Thyroid gland (tissue), 4 donors: ENCODE data around the gene SLC25A28. TPM values are rescaled to one million over a fixed set of nuclear protein-coding genes. Genes with fewer than 3 reads are reported as not detected.

Source experiments
- DNase-seq, 2 donors: peaks; one replicate each; pipeline ENCODE4 v3.0.0-alpha.2; 2019
- H3K27ac ChIP-seq, 3 donors: fragments of 200-600 bp; sonication (generic); 1 replicate in 2 of 3; 2 replicates in 1 of 3; pipeline ENCODE4 v1.5.1; 2016 to 2019; ENCODE audit warnings: mild to moderate bottlenecking in 1 of 3, moderate library complexity in 1 of 3
- H3K27me3 ChIP-seq: fragments of 200-600 bp; sonication (generic); one replicate; pipeline ENCODE4 v1.5.1; 2019
- H3K36me3 ChIP-seq, 2 donors: fragments of 200-600 bp; sonication (generic); one replicate each; pipeline ENCODE4 v1.5.1; 2016 to 2019
- H3K4me1 ChIP-seq, 2 donors: fragments of 200-600 bp; sonication (generic); one replicate each; pipeline ENCODE4 v1.5.1; 2017 to 2019
- H3K4me3 ChIP-seq, 3 donors: fragments of 200-600 bp; sonication (generic); replicated peaks in 1 of 3; 1 replicate in 2 of 3; 2 replicates in 1 of 3; pipeline ENCODE4 v1.5.1; 2016; ENCODE audit warnings: mild to moderate bottlenecking in 1 of 3
- H3K9me3 ChIP-seq: fragments of 200-600 bp; sonication (generic); one replicate; pipeline ENCODE4 v1.5.1; 2017
- POLR2A ChIP-seq, 2 donors: fragments of 450-650 bp; IDR thresholded peaks; one replicate each; pipeline ENCODE4 v1.6.1; 2017; ENCODE audit warnings: antibody characterized with exemption in 2 of 2, mild to moderate bottlenecking in 2 of 2, moderate library complexity in 1 of 2
- WGBS, 2 donors: methylation state at CpG; one replicate each; pipeline ENCODE4 v1.1.5; 2017; 5-methylcytosine and 5-hydroxymethylcytosine counted together
- intact Hi-C: fragments of 100-400 bp; cut with DNase I; formaldehyde crosslinking; loops from one replicate; pipeline ENCODE4 v1.15.1; 2023
- total RNA-seq, 4 donors: library from RNA; depleted of rRNA; stranded (reverse); fragments of >200 nt; gene quantifications; one replicate each; pipeline ENCODE4 v1.2.3, GENCODE V29; 2016
- TF ChIP-seq, protein P1 (sequence below), 6 experiments: fragments of 200-600 bp in 3 of 6; fragments of 450-650 bp in 3 of 6; sonication (generic) in 3 of 6; IDR thresholded peaks; one replicate each; pipeline ENCODE4 v1.5.1; 2016 to 2019; ENCODE audit warnings: antibody characterized with exemption in 6 of 6, mild to moderate bottlenecking in 2 of 6, inconsistent platforms in 1 of 6, moderate library complexity in 1 of 6

The SLC25A28 gene
- total RNA-seq, 4 donors from 2014 or later = 10.1 to 28.2 (median 19.2) TPM

DNA sequence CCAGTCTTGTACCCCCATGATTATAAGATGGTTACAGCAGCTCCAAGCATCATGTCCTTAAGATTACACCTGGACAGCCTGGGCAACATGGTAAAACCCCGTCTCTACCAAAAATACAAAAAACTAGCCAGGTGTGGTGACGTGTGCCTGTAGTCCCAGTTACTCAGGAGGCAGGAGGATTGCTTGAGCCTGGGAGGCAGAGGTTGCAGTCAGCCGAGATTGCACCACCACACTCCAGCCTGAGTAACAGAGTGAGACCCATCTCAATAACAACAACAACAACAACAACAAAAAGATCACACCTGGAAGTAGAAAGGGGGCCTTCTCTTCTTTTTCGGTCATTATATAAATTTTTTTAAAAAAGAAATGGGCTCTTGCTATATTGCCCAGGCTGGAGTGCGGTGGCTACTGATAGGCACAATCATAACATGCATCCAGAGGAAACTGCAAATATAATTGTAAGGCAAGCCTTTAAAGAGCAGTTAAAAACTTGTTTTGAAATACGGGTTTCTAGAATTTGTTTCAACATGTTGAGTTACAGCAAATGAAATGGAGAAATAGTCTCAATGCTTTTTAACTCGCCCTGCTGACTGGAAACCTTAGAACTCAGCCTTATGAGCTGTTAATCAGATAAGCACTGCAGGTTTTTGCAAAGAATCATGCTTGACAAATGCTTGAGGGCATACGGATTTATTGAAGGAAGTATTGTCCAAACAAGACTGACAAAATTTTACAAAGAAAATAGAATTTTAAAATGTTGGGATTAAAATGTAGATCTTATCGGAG, 34.3 kb upstream of the SLC25A28 start:
- intact Hi-C loops = no loop called here
- no peak for DNase-seq
- H3K9me3 ChIP-seq = no peaks in the 10 kb centered on the region
- no peak overlapping the region for H3K27ac ChIP-seq
- 87 to 88% methylated on average over 9 of the region's 9 CpGs for WGBS, 2 donors
- H3K4me1 ChIP-seq = peaks cover 0 to 6% of the 10 kb centered on the region in 2 donors
- no peak overlapping the region for H3K4me3 ChIP-seq
- H3K27me3 ChIP-seq = no peaks in the 10 kb centered on the region
- no peak for TF ChIP-seq POLR2A (IDR thresholded peaks at IDR 0.05)
- TF ChIP-seq, protein P1, sequence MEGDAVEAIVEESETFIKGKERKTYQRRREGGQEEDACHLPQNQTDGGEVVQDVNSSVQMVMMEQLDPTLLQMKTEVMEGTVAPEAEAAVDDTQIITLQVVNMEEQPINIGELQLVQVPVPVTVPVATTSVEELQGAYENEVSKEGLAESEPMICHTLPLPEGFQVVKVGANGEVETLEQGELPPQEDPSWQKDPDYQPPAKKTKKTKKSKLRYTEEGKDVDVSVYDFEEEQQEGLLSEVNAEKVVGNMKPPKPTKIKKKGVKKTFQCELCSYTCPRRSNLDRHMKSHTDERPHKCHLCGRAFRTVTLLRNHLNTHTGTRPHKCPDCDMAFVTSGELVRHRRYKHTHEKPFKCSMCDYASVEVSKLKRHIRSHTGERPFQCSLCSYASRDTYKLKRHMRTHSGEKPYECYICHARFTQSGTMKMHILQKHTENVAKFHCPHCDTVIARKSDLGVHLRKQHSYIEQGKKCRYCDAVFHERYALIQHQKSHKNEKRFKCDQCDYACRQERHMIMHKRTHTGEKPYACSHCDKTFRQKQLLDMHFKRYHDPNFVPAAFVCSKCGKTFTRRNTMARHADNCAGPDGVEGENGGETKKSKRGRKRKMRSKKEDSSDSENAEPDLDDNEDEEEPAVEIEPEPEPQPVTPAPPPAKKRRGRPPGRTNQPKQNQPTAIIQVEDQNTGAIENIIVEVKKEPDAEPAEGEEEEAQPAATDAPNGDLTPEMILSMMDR (IDR thresholded peaks at IDR 0.05) = no peak
- H3K36me3 ChIP-seq = no peaks in the 10 kb centered on the region

DNA sequence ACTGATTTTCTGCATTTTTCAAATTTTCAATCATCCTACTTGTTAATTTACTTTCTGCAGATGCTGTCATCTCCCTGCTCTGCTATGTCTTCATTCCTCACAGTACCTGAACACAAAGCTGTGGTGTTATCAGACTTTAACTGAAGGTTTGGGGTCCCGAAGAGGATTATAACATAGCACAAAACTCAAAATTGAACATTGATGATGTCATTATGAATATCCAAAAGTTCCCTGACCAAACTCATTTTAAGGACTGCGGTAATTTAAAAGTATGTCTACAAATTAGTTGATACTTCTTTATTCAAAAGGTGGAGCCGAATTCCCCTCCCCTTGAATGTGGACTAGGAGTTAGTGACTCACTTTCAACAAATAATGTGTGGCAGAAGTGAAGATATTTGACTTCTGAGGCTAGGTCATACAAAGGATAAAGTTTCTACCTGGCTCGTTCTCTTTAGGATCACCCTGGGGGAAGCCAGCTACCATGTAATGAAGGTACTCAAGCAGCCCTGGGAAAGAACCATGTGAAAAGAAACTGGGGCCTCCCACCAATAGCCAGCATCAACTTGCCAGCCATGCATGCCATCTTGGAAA, 32.7 kb upstream of the SLC25A28 start:
- TF ChIP-seq, protein P1 (IDR thresholded peaks at IDR 0.05) = no peak
- no peak for TF ChIP-seq POLR2A (IDR thresholded peaks at IDR 0.05)
- DNase-seq = no peak

DNA sequence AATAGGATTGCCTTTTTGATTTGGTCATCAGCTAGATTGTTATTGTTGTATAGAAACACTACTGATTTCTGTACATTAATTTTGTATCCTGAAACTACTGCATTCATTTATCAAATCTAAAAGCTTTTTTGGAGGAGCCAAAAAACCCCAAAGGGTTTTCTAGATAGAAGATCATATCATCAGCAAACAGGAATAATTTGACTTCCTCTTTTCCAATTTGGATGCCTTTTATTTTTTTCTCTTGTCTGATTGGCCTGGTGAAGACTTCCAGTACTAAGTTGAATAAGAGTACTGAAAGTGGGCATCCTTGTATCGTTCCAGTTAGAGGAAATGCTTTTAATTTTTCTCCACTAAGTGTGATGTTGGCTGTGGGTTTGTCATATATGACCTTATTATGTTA, 28.5 kb upstream of the SLC25A28 start:
- Histone ChIP-seq H3K9me3 (no peaks in the 10 kb centered on the region), H3K4me3 (no peak overlapping the region), H3K27me3 (no peaks in the 10 kb centered on the region), H3K4me1 (no peaks in the 10 kb centered on the region), H3K36me3 (no peaks in the 10 kb centered on the region), H3K27ac (no peak overlapping the region)
- TF ChIP-seq POLR2A (IDR thresholded peaks at IDR 0.05) = no peak
- TF ChIP-seq, protein P1 (IDR thresholded peaks at IDR 0.05) = no peak
- 0% methylated on average over 1 of the region's 1 CpG for WGBS, 2 donors
- DNase-seq = no peak
- intact Hi-C loops = no loop called here

More for the DNA sequence above, 32.7 kb upstream of the SLC25A28 start:
- H3K27me3 ChIP-seq = no peaks in the 10 kb centered on the region
- no peaks in the 10 kb centered on the region for H3K4me1 ChIP-seq
- no peak overlapping the region for H3K27ac ChIP-seq
- intact Hi-C loops = no loop called here
- H3K36me3 ChIP-seq = no peaks in the 10 kb centered on the region
- H3K9me3 ChIP-seq = no peaks in the 10 kb centered on the region
- 87 to 93% methylated on average over 4 of the region's 4 CpGs for WGBS, 2 donors
- no peak overlapping the region for H3K4me3 ChIP-seq

DNA sequence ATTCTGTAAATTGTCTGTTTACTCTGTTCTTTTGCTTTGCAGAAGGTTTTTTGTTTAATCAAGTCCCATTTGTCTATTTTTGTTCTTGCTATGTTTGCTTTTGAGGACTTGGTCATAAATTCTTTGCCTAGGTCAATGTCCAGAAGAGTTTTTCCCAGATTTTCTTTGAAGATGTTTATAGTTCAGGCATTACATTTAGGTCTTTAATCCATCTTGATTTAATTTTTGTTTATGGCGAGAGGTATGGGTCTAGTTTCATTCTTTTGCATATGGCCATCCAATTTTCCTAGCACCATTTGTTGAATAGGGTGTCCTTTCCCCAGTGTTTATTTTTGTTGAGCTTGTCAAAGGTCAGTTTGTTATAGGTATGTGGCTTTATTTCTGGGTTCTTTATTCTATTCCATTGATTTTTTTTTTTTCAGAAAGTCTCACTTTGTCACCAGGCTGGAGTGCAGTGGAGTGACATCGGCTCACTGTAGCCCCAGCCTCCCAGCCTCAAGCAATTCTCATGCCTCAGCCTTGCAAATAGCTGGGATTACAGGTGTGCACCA, 27.4 kb upstream of the SLC25A28 start:
- no peaks in the 10 kb centered on the region for H3K9me3 ChIP-seq
- H3K4me3 ChIP-seq = no peak overlapping the region
- intact Hi-C loops = no loop called here
- no peaks in the 10 kb centered on the region for H3K36me3 ChIP-seq
- WGBS, 2 donors = 89 to 94% methylated on average over 2 of the region's 2 CpGs
- DNase-seq = no peak
- no peaks in the 10 kb centered on the region for H3K27me3 ChIP-seq
- H3K27ac ChIP-seq = no peak overlapping the region
- H3K4me1 ChIP-seq = no peaks in the 10 kb centered on the region
- TF ChIP-seq POLR2A (IDR thresholded peaks at IDR 0.05) = no peak
- TF ChIP-seq, protein P1 (IDR thresholded peaks at IDR 0.05) = no peak

GRCh38 chr10:99633832-99634231, 13.6 kb upstream of the SLC25A28 start:
- H3K27ac ChIP-seq = no peak overlapping the region
- no peak for DNase-seq
- H3K4me3 ChIP-seq = no peak overlapping the region
- intact Hi-C loops = no loop called here
- TF ChIP-seq, protein P1 (IDR thresholded peaks at IDR 0.05) = no peak
- TF ChIP-seq POLR2A (IDR thresholded peaks at IDR 0.05) = no peak
- H3K27me3 ChIP-seq = no peaks in the 10 kb centered on the region
- no peaks in the 10 kb centered on the region for H3K36me3 ChIP-seq
- H3K4me1 ChIP-seq = no peaks in the 10 kb centered on the region
- no peaks in the 10 kb centered on the region for H3K9me3 ChIP-seq
